HepG2 (cell line): ENCODE measurements around the gene PPP1R13B. TPM values are rescaled to one million over a fixed set of nuclear protein-coding genes. Genes with fewer than 3 reads are reported as not detected.
A peak's percentile ranks its signal among the peaks of the same experiment; 100 is the strongest.
"Not testable (repeated sequence)": the region's sequence is repeated elsewhere in the genome, so short reads cannot be mapped to it uniquely, and the experiment has no call there.

ENCODE experiments used
- IRF9 ChIP-seq: sonication (generic); formaldehyde crosslinking; IDR thresholded peaks from 2 replicates; pipeline ENCODE4 v1.8.0; 2022; ENCODE audit warnings: missing genetic modification reagents, mild to moderate bottlenecking, borderline replicate concordance
- LCORL ChIP-seq, 2 experiments: fragments of 450-650 bp in 1 of 2; sonication (generic) in 1 of 2; formaldehyde crosslinking in 1 of 2; IDR thresholded peaks; 2 replicates each; pipeline versions ENCODE4 v1.5.0 to v1.6.1; 2017 to 2020; ENCODE audit warnings: antibody characterized with exemption in 1 of 2, missing genetic modification reagents in 1 of 2
- NAIF1 ChIP-seq: sonication (generic); formaldehyde crosslinking; IDR thresholded peaks from 2 replicates; pipeline ENCODE4 v1.5.0; 2020; ENCODE audit warnings: mild to moderate bottlenecking, missing genetic modification reagents, borderline replicate concordance
- NCOA1 ChIP-seq: sonication (generic); formaldehyde crosslinking; IDR thresholded peaks from 2 replicates; pipeline ENCODE4 v1.9.0; 2021; ENCODE audit warnings: missing genetic modification reagents
- RARG ChIP-seq: sonication (generic); formaldehyde crosslinking; IDR thresholded peaks from 2 replicates; pipeline ENCODE4 v1.4.0; 2020; ENCODE audit warnings: low read depth, mild to moderate bottlenecking, missing genetic modification reagents
- SNAI1 ChIP-seq: sonication (generic); formaldehyde crosslinking; IDR thresholded peaks from 2 replicates; pipeline ENCODE4 v1.5.0; 2020; ENCODE audit warnings: mild to moderate bottlenecking, missing genetic modification reagents, borderline replicate concordance
- ZBTB3 ChIP-seq: sonication (generic); formaldehyde crosslinking; IDR thresholded peaks from 2 replicates; pipeline ENCODE4 v1.4.0; 2020; ENCODE audit warnings: low read depth, mild to moderate bottlenecking, moderate library complexity, missing genetic modification reagents, borderline replicate concordance
- ZC3H4 ChIP-seq: sonication (generic); formaldehyde crosslinking; IDR thresholded peaks from 2 replicates; pipeline ENCODE4 v1.4.0; 2020; ENCODE audit warnings: missing genetic modification reagents, borderline replicate concordance
- ZNF501 ChIP-seq: sonication (generic); formaldehyde crosslinking; IDR thresholded peaks from 2 replicates; pipeline ENCODE4 v1.5.1; 2020; ENCODE audit warnings: mild to moderate bottlenecking, moderate library complexity, missing genetic modification reagents
- ZNF747 ChIP-seq: sonication (generic); formaldehyde crosslinking; IDR thresholded peaks from 2 replicates; pipeline ENCODE4 v1.8.1; 2023; ENCODE audit warnings: missing genetic modification reagents, mild to moderate bottlenecking, borderline replicate concordance
- ZSCAN31 ChIP-seq: sonication (generic); formaldehyde crosslinking; IDR thresholded peaks from 2 replicates; pipeline ENCODE4 v1.5.0; 2020; ENCODE audit warnings: low read depth, mild to moderate bottlenecking, missing genetic modification reagents
- ZZZ3 ChIP-seq: sonication (generic); formaldehyde crosslinking; IDR thresholded peaks from 2 replicates; pipeline ENCODE4 v1.4.0; 2020; ENCODE audit warnings: missing genetic modification reagents, mild to moderate bottlenecking, borderline replicate concordance
- polyA plus RNA-seq, 8 experiments: library from polyadenylated mRNA; depleted of rRNA in 3 of 8; stranded (reverse) in 7 of 8; unstranded in 1 of 8; fragments of >200 nt; fragmentation: Illumina TruSeq in 4 of 8; extraction: Trizol in 4 of 8; gene quantifications; 2 replicates each; pipeline versions ENCODE4 v1.2.1 to v1.2.3, GENCODE V29; 2011 to 2016; ENCODE audit warnings: low read depth in 4 of 8, missing spikeins in 1 of 8, mixed read lengths in 1 of 8; ENCODE audit not compliant: insufficient read depth in 1 of 8
- total RNA-seq, 5 experiments: library from RNA; depleted of rRNA; stranded (reverse); fragments of >200 nt; fragmentation: Illumina TruSeq; extraction: Trizol; gene quantifications; 2 replicates each; pipeline ENCODE4 v1.2.3, GENCODE V29; 2016; ENCODE audit warnings: low read depth in 1 of 5
- TF ChIP-seq, protein P1 (sequence below): sonication (generic); formaldehyde crosslinking; IDR thresholded peaks from 2 replicates; pipeline ENCODE4 v1.8.0; 2022; ENCODE audit warnings: mild to moderate bottlenecking, missing genetic modification reagents, borderline replicate concordance
- TF ChIP-seq, protein P2 (sequence below): sonication (generic); formaldehyde crosslinking; IDR thresholded peaks from 2 replicates; pipeline ENCODE4 v1.8.1; 2023; ENCODE audit warnings: mild to moderate bottlenecking, missing genetic modification reagents

PPP1R13B gene
- total and polyA plus RNA-seq, 2 of the 13 experiments (the other 11 are each of a cell fraction or from before 2014, with no cell fraction given): 4.6 to 9.4 TPM

DNA sequence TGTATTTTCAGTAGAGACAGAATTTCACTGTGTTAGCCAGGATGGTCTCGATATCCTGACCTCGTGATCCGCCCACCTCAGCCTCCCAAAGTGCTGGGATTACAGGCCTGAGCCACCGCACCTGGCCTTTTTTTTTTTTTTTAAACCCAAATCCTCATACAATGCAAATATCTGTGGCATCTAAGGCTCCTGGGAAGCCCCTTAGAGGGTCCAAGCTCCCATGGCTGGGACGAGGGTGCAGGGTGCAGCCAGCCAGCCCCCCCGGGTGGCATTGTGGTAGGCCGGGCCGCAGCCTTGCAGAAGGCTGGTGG, 41.6 kb upstream of the PPP1R13B start (continued):
- TF ChIP-seq ZBTB3 (CRISPR knock-in tag): 0 out of 2 replicates have a peak, but pooled peaks have one; percentile 46
- 0 out of 2 replicates have a peak, but pooled peaks have one; percentile 4 for TF ChIP-seq LCORL (IDR thresholded peaks at IDR 0.05)
- TF ChIP-seq LCORL (CRISPR knock-in tag; IDR thresholded peaks at IDR 0.05): not testable (repeated sequence)
- 0 out of 2 replicates have a peak, but pooled peaks have one; percentile 23 for TF ChIP-seq ZSCAN31 (CRISPR knock-in tag)
- 0 out of 2 replicates have a peak, but pooled peaks have one; percentile 23 for TF ChIP-seq NAIF1 (CRISPR knock-in tag)
- TF ChIP-seq ZC3H4 (CRISPR knock-in tag): 0 out of 2 replicates have a peak, but pooled peaks have one; percentile 54
- TF ChIP-seq RARG (CRISPR knock-in tag): 0 out of 2 replicates have a peak, but pooled peaks have one; percentile 41
- TF ChIP-seq ZNF501: peak; percentile 36; the same call in 1 of the 2 replicates
- TF ChIP-seq, protein P1, sequence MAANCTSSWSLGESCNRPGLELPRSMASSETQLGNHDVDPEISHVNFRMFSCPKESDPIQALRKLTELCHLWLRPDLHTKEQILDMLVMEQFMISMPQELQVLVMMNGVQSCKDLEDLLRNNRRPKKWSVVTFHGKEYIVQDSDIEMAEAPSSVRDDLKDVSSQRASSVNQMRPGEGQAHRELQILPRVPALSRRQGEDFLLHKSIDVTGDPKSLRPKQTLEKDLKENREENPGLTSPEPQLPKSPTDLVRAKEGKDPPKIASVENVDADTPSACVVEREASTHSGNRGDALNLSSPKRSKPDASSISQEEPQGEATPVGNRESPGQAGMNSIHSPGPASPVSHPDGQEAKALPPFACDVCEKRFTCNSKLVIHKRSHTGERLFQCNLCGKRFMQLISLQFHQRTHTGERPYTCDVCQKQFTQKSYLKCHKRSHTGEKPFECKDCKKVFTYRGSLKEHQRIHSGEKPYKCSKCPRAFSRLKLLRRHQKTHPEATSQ (CRISPR knock-in tag): 0 out of 2 replicates have a peak, but pooled peaks have one; percentile 30
- TF ChIP-seq ZZZ3 (CRISPR knock-in tag): 0 out of 2 replicates have a peak, but pooled peaks have one; percentile 81
- peak; percentile 5; the same call in 1 of the 2 replicates for TF ChIP-seq ZNF747 (CRISPR knock-in tag)
- TF ChIP-seq IRF9 (CRISPR knock-in tag): 0 out of 2 replicates have a peak, but pooled peaks have one; percentile 34
- TF ChIP-seq NCOA1: 0 out of 2 replicates have a peak, but pooled peaks have one; percentile 2
- 0 out of 2 replicates have a peak, but pooled peaks have one; percentile 75 for TF ChIP-seq SNAI1 (CRISPR knock-in tag)
- TF ChIP-seq, protein P2, sequence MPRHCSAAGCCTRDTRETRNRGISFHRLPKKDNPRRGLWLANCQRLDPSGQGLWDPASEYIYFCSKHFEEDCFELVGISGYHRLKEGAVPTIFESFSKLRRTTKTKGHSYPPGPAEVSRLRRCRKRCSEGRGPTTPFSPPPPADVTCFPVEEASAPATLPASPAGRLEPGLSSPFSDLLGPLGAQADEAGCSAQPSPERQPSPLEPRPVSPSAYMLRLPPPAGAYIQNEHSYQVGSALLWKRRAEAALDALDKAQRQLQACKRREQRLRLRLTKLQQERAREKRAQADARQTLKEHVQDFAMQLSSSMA (CRISPR knock-in tag): 0 out of 2 replicates have a peak, but pooled peaks have one; percentile 1
